Fibroblast of pulmonary artery (primary cell): ENCODE measurements around the gene NEK7.
A peak's percentile ranks its signal among the peaks of the same experiment; 100 is the strongest.

Experiments
- DNase-seq: peaks from one replicate; pipeline ENCODE4 v3.0.0-alpha.2; 2010; ENCODE audit warnings: low read depth
- H3K4me3 ChIP-seq: replicated peaks from 2 replicates; pipeline ENCODE4 v1.5.1; 2011; ENCODE audit warnings: low read depth, mild to moderate bottlenecking, control low read depth, low read length, moderate library complexity
- TF ChIP-seq, protein P1 (sequence below): IDR thresholded peaks from 2 replicates; pipeline ENCODE4 v1.5.1; 2011; ENCODE audit warnings: mild to moderate bottlenecking, control low read depth, low read length, inconsistent platforms; ENCODE audit errors: missing control alignments

NEK7 gene

GRCh38 chr1:198117267-198117666 is 39.5 kb upstream of the NEK7 start:
- no peak overlapping the region for H3K4me3 ChIP-seq
- TF ChIP-seq, protein P1, sequence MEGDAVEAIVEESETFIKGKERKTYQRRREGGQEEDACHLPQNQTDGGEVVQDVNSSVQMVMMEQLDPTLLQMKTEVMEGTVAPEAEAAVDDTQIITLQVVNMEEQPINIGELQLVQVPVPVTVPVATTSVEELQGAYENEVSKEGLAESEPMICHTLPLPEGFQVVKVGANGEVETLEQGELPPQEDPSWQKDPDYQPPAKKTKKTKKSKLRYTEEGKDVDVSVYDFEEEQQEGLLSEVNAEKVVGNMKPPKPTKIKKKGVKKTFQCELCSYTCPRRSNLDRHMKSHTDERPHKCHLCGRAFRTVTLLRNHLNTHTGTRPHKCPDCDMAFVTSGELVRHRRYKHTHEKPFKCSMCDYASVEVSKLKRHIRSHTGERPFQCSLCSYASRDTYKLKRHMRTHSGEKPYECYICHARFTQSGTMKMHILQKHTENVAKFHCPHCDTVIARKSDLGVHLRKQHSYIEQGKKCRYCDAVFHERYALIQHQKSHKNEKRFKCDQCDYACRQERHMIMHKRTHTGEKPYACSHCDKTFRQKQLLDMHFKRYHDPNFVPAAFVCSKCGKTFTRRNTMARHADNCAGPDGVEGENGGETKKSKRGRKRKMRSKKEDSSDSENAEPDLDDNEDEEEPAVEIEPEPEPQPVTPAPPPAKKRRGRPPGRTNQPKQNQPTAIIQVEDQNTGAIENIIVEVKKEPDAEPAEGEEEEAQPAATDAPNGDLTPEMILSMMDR = no peak
- DNase-seq = peak; percentile 66

DNA sequence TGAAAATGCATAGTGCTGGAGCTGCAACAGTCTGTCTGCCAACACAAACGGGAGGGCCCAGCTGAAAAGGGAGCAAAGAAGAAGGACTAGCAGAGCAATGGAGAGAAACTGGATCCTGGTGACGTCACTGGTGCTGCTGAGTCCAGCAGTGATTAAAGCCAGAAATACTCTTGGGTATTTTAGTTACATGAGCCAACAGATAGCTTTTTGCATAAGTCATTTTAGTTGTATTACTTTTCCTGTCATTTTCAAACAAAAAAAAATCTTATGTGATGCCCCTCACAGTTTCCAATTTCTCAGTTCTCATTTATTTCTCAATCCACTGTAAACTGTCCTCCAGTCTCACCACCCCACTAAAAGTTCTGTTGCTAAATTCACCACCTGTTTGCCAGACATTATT is 38.7 kb upstream of the NEK7 start:
- H3K4me3 ChIP-seq = no peak overlapping the region
- TF ChIP-seq, protein P1 = no peak
- DNase-seq = peak; percentile 93

GRCh38 chr1:198119906-198120305 is 36.9 kb upstream of the NEK7 start:
- no peak for DNase-seq

GRCh38 chr1:198121056-198121826 is 35.6 kb upstream of the NEK7 start:
- TF ChIP-seq, protein P1 = no peak
- DNase-seq = peak; percentile 68
- no peak overlapping the region for H3K4me3 ChIP-seq

More at GRCh38 chr1:198119906-198120305, 36.9 kb upstream of the NEK7 start:
- TF ChIP-seq, protein P1 = no peak
- H3K4me3 ChIP-seq = no peak overlapping the region

DNA sequence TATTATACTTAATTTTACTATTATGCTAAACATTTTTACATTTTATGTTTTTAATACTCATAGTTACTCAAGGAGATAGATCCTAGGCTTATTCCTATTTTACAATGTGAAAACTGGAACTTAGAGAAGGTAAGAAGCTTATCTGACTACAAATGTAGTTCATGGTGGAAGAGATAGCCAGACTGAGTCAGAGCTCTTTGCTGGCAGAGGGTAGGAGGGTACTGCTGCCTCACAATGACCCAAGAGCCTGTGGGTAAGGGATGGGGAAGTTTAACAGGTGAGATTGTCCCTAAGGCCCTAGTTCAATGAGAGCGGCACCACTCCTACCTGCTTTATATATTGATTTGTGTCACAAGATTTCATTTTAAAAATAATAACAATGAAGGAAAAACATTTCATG is 34.1 kb upstream of the NEK7 start:
- no peak overlapping the region for H3K4me3 ChIP-seq
- TF ChIP-seq, protein P1 = no peak
- DNase-seq = peak; percentile 31

GRCh38 chr1:198123133-198123532 is 33.7 kb upstream of the NEK7 start:
- peak; percentile 87 for DNase-seq
- TF ChIP-seq, protein P1 = no peak
- no peak overlapping the region for H3K4me3 ChIP-seq

GRCh38 chr1:198124673-198125072 is 32.1 kb upstream of the NEK7 start:
- TF ChIP-seq, protein P1 = no peak
- no peak overlapping the region for H3K4me3 ChIP-seq
- no peak for DNase-seq
